ENCODE data around the gene DENND1A. TPM values are rescaled to one million over a fixed set of nuclear protein-coding genes. Genes with fewer than 3 reads are reported as not detected.

DENND1A gene
- total RNA-seq, 4 donors from 2014 or later, result 15.8 to 33.5 (median 23.9) TPM

- TF ChIP-seq EP300 (IDR thresholded peaks at IDR 0.05) (no peak), POLR2A (IDR thresholded peaks at IDR 0.05) (no peak), POLR2AphosphoS5 (IDR thresholded peaks at IDR 0.05) (no peak)
- TF ChIP-seq, protein P1, sequence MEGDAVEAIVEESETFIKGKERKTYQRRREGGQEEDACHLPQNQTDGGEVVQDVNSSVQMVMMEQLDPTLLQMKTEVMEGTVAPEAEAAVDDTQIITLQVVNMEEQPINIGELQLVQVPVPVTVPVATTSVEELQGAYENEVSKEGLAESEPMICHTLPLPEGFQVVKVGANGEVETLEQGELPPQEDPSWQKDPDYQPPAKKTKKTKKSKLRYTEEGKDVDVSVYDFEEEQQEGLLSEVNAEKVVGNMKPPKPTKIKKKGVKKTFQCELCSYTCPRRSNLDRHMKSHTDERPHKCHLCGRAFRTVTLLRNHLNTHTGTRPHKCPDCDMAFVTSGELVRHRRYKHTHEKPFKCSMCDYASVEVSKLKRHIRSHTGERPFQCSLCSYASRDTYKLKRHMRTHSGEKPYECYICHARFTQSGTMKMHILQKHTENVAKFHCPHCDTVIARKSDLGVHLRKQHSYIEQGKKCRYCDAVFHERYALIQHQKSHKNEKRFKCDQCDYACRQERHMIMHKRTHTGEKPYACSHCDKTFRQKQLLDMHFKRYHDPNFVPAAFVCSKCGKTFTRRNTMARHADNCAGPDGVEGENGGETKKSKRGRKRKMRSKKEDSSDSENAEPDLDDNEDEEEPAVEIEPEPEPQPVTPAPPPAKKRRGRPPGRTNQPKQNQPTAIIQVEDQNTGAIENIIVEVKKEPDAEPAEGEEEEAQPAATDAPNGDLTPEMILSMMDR (IDR thresholded peaks at IDR 0.05), result no peak
- DNase-seq (ENCODE audit: low spot score in 2 of 2), result no peak
- WGBS, result 65% methylated on average over 3 of the region's 3 CpGs
These were observed 374.3 kb downstream of the DENND1A start for GRCh38 chr9:123555646-123556045.

DNA sequence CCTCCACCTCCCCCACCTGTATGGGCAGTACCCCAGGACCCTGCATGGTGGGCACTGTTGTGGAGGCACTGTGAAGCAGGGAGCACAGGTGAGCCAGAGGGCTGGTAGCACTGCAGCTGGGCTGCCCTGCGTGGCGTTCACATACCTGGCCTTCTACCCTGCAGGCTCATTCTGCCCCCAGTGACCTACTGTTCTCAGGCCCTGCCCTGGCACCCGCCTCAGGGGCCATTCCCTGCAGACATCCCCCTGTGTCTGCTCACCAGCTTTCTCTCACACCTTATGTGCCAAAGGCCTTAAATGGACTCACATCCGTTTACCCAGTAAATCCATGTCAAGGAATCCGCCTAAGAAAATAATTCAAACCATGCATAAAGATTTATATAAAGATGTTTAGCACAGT is 377.4 kb downstream of the DENND1A start:
- TF ChIP-seq POLR2A (IDR thresholded peaks at IDR 0.05), result no peak
- no peak for TF ChIP-seq EP300 (IDR thresholded peaks at IDR 0.05)
- no peak for TF ChIP-seq POLR2AphosphoS5 (IDR thresholded peaks at IDR 0.05)
- TF ChIP-seq, protein P1 (IDR thresholded peaks at IDR 0.05), result no peak
- Histone ChIP-seq H3K36me3 (peaks cover 16% of the 10 kb centered on the region), H3K4me1 (no peaks in the 10 kb centered on the region), H3K27me3 (no peaks in the 10 kb centered on the region), H3K4me3 (no peak overlapping the region), H3K27ac (no peak overlapping the region), H3K9me3 (no peaks in the 10 kb centered on the region)
- DNase-seq (ENCODE audit: low spot score in 2 of 2), result no peak
- 94% methylated on average over 2 of the region's 5 CpGs for WGBS

More at GRCh38 chr9:123555646-123556045, 374.3 kb downstream of the DENND1A start:
- no peak overlapping the region for H3K4me3 ChIP-seq
- no peaks in the 10 kb centered on the region for H3K27me3 ChIP-seq
- H3K36me3 ChIP-seq, result peaks cover 18% of the 10 kb centered on the region
- H3K9me3 ChIP-seq, result no peaks in the 10 kb centered on the region
- H3K27ac ChIP-seq, result no peak overlapping the region
- no peaks in the 10 kb centered on the region for H3K4me1 ChIP-seq

GRCh38 chr9:123551734-123552133 is 378.2 kb downstream of the DENND1A start:
- 89% methylated on average over 8 of the region's 10 CpGs for WGBS
- H3K9me3 ChIP-seq, result no peaks in the 10 kb centered on the region
- H3K27ac ChIP-seq, result no peak overlapping the region
- H3K4me1 ChIP-seq, result no peaks in the 10 kb centered on the region
- H3K27me3 ChIP-seq, result no peaks in the 10 kb centered on the region
- DNase-seq (ENCODE audit: low spot score in 2 of 2), result no peak
- peaks cover 8% of the 10 kb centered on the region for H3K36me3 ChIP-seq
- no peak for TF ChIP-seq POLR2A (IDR thresholded peaks at IDR 0.05)
- TF ChIP-seq EP300 (IDR thresholded peaks at IDR 0.05), result no peak
- TF ChIP-seq POLR2AphosphoS5 (IDR thresholded peaks at IDR 0.05), result no peak
- TF ChIP-seq, protein P1 (IDR thresholded peaks at IDR 0.05), result no peak
- no peak overlapping the region for H3K4me3 ChIP-seq

- H3K4me1 ChIP-seq, result no peaks in the 10 kb centered on the region
- DNase-seq (ENCODE audit: low spot score in 2 of 2), result no peak
- peaks cover 3% of the 10 kb centered on the region for H3K36me3 ChIP-seq
- H3K27ac ChIP-seq, result no peak overlapping the region
- 75% methylated on average over 5 of the region's 5 CpGs for WGBS
- H3K27me3 ChIP-seq, result no peaks in the 10 kb centered on the region
- TF ChIP-seq POLR2A (IDR thresholded peaks at IDR 0.05) (no peak), EP300 (IDR thresholded peaks at IDR 0.05) (no peak), POLR2AphosphoS5 (IDR thresholded peaks at IDR 0.05) (no peak)
- TF ChIP-seq, protein P1 (IDR thresholded peaks at IDR 0.05), result no peak
- no peaks in the 10 kb centered on the region for H3K9me3 ChIP-seq
- H3K4me3 ChIP-seq, result no peak overlapping the region
These were observed 379.1 kb downstream of the DENND1A start for GRCh38 chr9:123550797-123551196.

- no peaks in the 10 kb centered on the region for H3K4me1 ChIP-seq
- whole genome bisulfite sequencing, result 71% methylated on average over 3 of the region's 3 CpGs
- no peaks in the 10 kb centered on the region for H3K9me3 ChIP-seq
- no peaks in the 10 kb centered on the region for H3K27me3 ChIP-seq
- DNase-seq (ENCODE audit: low spot score in 2 of 2), result no peak
- H3K27ac ChIP-seq, result no peak overlapping the region
- H3K36me3 ChIP-seq, result peaks cover under 1% of the 10 kb centered on the region
- TF ChIP-seq POLR2AphosphoS5 (IDR thresholded peaks at IDR 0.05), result no peak
- TF ChIP-seq, protein P1 (IDR thresholded peaks at IDR 0.05), result no peak
- no peak for TF ChIP-seq POLR2A (IDR thresholded peaks at IDR 0.05)
- no peak for TF ChIP-seq EP300 (IDR thresholded peaks at IDR 0.05)
- H3K4me3 ChIP-seq, result no peak overlapping the region
These were observed 379.9 kb downstream of the DENND1A start for GRCh38 chr9:123550012-123550411.
